Stimulated activated memory B cell treated with anti-CD40 and anti-IgM and Interleukin-4, amounts not matched to agents 10 μg/mL and 1 μg/mL and 100 μg/mL, for 72 hours (primary cell): ENCODE data around the gene PLK1.

Experiments used
- ATAC-seq: fragments of 150-1000 bp; cut with Tn5 transposase; 2 replicates; pipeline ENCODE4 v1.10.0; 2021
- H3K27ac Mint-ChIP-seq: one replicate; pipeline ENCODE4 v1.8.0; 2022; ENCODE audit warnings: mild to moderate bottlenecking, mixed read lengths
- H3K27me3 Mint-ChIP-seq: one replicate; pipeline ENCODE4 v1.8.0; 2022; ENCODE audit warnings: mixed read lengths
- H3K36me3 Mint-ChIP-seq: one replicate; pipeline ENCODE4 v1.8.0; 2022; ENCODE audit warnings: mixed read lengths
- H3K4me1 Mint-ChIP-seq: one replicate; pipeline ENCODE4 v1.8.0; 2022; ENCODE audit warnings: mixed read lengths
- H3K4me3 Mint-ChIP-seq: one replicate; pipeline ENCODE4 v1.8.0; 2022; ENCODE audit warnings: mild to moderate bottlenecking, moderate library complexity, mixed read lengths
- H3K9me3 Mint-ChIP-seq: one replicate; pipeline ENCODE4 v1.8.0; 2022; ENCODE audit warnings: mixed read lengths

PLK1 gene

GRCh38 chr16:23694265-23694643, 15.6 kb downstream of the PLK1 start:
- H3K4me3 Mint-ChIP-seq: no peak overlapping the region
- peaks cover 12% of the 10 kb centered on the region for H3K36me3 Mint-ChIP-seq
- peaks cover 12% of the 10 kb centered on the region for H3K27me3 Mint-ChIP-seq
- H3K9me3 Mint-ChIP-seq: no peaks in the 10 kb centered on the region
- peaks cover 17% of the 10 kb centered on the region for H3K4me1 Mint-ChIP-seq
- H3K27ac Mint-ChIP-seq: no peak overlapping the region
- no peak for ATAC-seq

- H3K4me3 Mint-ChIP-seq: peak overlapping the region; percentile 46
- H3K9me3 Mint-ChIP-seq: no peaks in the 10 kb centered on the region
- peaks cover 12% of the 10 kb centered on the region for H3K27me3 Mint-ChIP-seq
- peaks cover 6% of the 10 kb centered on the region for H3K36me3 Mint-ChIP-seq
- peaks cover 20% of the 10 kb centered on the region for H3K4me1 Mint-ChIP-seq
- H3K27ac Mint-ChIP-seq: no peak overlapping the region
- peak; percentile 40 for ATAC-seq
Measured at GRCh38 chr16:23694644-23695373, 16.1 kb downstream of the PLK1 start.

- no peak overlapping the region for H3K27ac Mint-ChIP-seq
Measured at GRCh38 chr16:23695756-23696155, 17.1 kb downstream of the PLK1 start.

GRCh38 chr16:23699100-23699499, 20.4 kb downstream of the PLK1 start:
- H3K4me3 Mint-ChIP-seq: no peak overlapping the region
- H3K27ac Mint-ChIP-seq: peak overlapping the region; percentile 68
- H3K4me1 Mint-ChIP-seq: peaks cover 20% of the 10 kb centered on the region
- H3K9me3 Mint-ChIP-seq: peaks cover 8% of the 10 kb centered on the region
- ATAC-seq: peak; percentile 90
- H3K27me3 Mint-ChIP-seq: peaks cover 29% of the 10 kb centered on the region
- peaks cover 7% of the 10 kb centered on the region for H3K36me3 Mint-ChIP-seq

More at GRCh38 chr16:23695756-23696155, 17.1 kb downstream of the PLK1 start:
- no peak for ATAC-seq
- Mint-ChIP-seq H3K27me3 (peaks cover 12% of the 10 kb centered on the region), H3K36me3 (no peaks in the 10 kb centered on the region), H3K9me3 (no peaks in the 10 kb centered on the region), H3K4me1 (peaks cover 20% of the 10 kb centered on the region), H3K4me3 (no peak overlapping the region)

GRCh38 chr16:23700093-23700492, 21.4 kb downstream of the PLK1 start:
- Mint-ChIP-seq H3K27ac (no peak overlapping the region), H3K27me3 (peaks cover 29% of the 10 kb centered on the region), H3K4me3 (no peak overlapping the region), H3K4me1 (peaks cover 13% of the 10 kb centered on the region), H3K9me3 (peaks cover 8% of the 10 kb centered on the region), H3K36me3 (peaks cover 7% of the 10 kb centered on the region)
- ATAC-seq: no peak

GRCh38 chr16:23700509-23700908, 21.8 kb downstream of the PLK1 start:
- Mint-ChIP-seq H3K27me3 (peaks cover 29% of the 10 kb centered on the region), H3K4me3 (no peak overlapping the region), H3K9me3 (peaks cover 8% of the 10 kb centered on the region), H3K36me3 (peaks cover 7% of the 10 kb centered on the region), H3K4me1 (peaks cover 11% of the 10 kb centered on the region), H3K27ac (no peak overlapping the region)
- no peak for ATAC-seq

GRCh38 chr16:23701045-23701444, 22.4 kb downstream of the PLK1 start:
- Mint-ChIP-seq H3K27ac (no peak overlapping the region), H3K36me3 (peaks cover 7% of the 10 kb centered on the region), H3K9me3 (peaks cover 8% of the 10 kb centered on the region), H3K4me3 (no peak overlapping the region), H3K27me3 (peaks cover 35% of the 10 kb centered on the region), H3K4me1 (peaks cover 11% of the 10 kb centered on the region)
- no peak for ATAC-seq

- peaks cover 7% of the 10 kb centered on the region for H3K36me3 Mint-ChIP-seq
- H3K27ac Mint-ChIP-seq: no peak overlapping the region
- H3K4me3 Mint-ChIP-seq: no peak overlapping the region
- peaks cover 8% of the 10 kb centered on the region for H3K9me3 Mint-ChIP-seq
- H3K4me1 Mint-ChIP-seq: peaks cover 11% of the 10 kb centered on the region
- no peak for ATAC-seq
- peaks cover 41% of the 10 kb centered on the region for H3K27me3 Mint-ChIP-seq
Measured at GRCh38 chr16:23702951-23703350, 24.3 kb downstream of the PLK1 start.

- Mint-ChIP-seq H3K36me3 (peaks cover 7% of the 10 kb centered on the region), H3K4me1 (no peaks in the 10 kb centered on the region), H3K27ac (no peak overlapping the region)
Measured at GRCh38 chr16:23704772-23705516, 26.3 kb downstream of the PLK1 start.

GRCh38 chr16:23705517-23705902, 26.8 kb downstream of the PLK1 start:
- ATAC-seq: no peak
- peaks cover 49% of the 10 kb centered on the region for H3K27me3 Mint-ChIP-seq
- H3K9me3 Mint-ChIP-seq: peaks cover 17% of the 10 kb centered on the region

More at GRCh38 chr16:23704772-23705516, 26.3 kb downstream of the PLK1 start:
- Mint-ChIP-seq H3K27me3 (peaks cover 43% of the 10 kb centered on the region), H3K9me3 (peaks cover 12% of the 10 kb centered on the region), H3K4me3 (no peak overlapping the region)
- no peak for ATAC-seq

GRCh38 chr16:23706439-23706838, 27.8 kb downstream of the PLK1 start:
- H3K4me3 Mint-ChIP-seq: no peak overlapping the region
- no peak overlapping the region for H3K27ac Mint-ChIP-seq
- ATAC-seq: no peak
- H3K36me3 Mint-ChIP-seq: peaks cover 13% of the 10 kb centered on the region
- H3K9me3 Mint-ChIP-seq: peaks cover 17% of the 10 kb centered on the region
- no peaks in the 10 kb centered on the region for H3K4me1 Mint-ChIP-seq
- peaks cover 58% of the 10 kb centered on the region for H3K27me3 Mint-ChIP-seq

More at GRCh38 chr16:23705517-23705902, 26.8 kb downstream of the PLK1 start:
- no peak overlapping the region for H3K27ac Mint-ChIP-seq
- peaks cover 12% of the 10 kb centered on the region for H3K36me3 Mint-ChIP-seq
- H3K4me3 Mint-ChIP-seq: no peak overlapping the region
- H3K4me1 Mint-ChIP-seq: no peaks in the 10 kb centered on the region

GRCh38 chr16:23709536-23709935, 30.8 kb downstream of the PLK1 start:
- H3K36me3 Mint-ChIP-seq: peaks cover 6% of the 10 kb centered on the region
- H3K9me3 Mint-ChIP-seq: peaks cover 9% of the 10 kb centered on the region
- H3K4me3 Mint-ChIP-seq: no peak overlapping the region
- H3K27ac Mint-ChIP-seq: no peak overlapping the region
- no peak for ATAC-seq
- H3K4me1 Mint-ChIP-seq: no peaks in the 10 kb centered on the region
- H3K27me3 Mint-ChIP-seq: peaks cover 61% of the 10 kb centered on the region

GRCh38 chr16:23710008-23710407, 31.3 kb downstream of the PLK1 start:
- H3K27ac Mint-ChIP-seq: no peak overlapping the region
- no peak for ATAC-seq
- no peaks in the 10 kb centered on the region for H3K4me1 Mint-ChIP-seq
- H3K4me3 Mint-ChIP-seq: no peak overlapping the region
- H3K27me3 Mint-ChIP-seq: peaks cover 61% of the 10 kb centered on the region
- H3K9me3 Mint-ChIP-seq: peaks cover 9% of the 10 kb centered on the region
- peaks cover 6% of the 10 kb centered on the region for H3K36me3 Mint-ChIP-seq

GRCh38 chr16:23710504-23710903, 31.8 kb downstream of the PLK1 start:
- Mint-ChIP-seq H3K4me1 (no peaks in the 10 kb centered on the region), H3K9me3 (peaks cover 9% of the 10 kb centered on the region), H3K4me3 (no peak overlapping the region), H3K27me3 (peaks cover 58% of the 10 kb centered on the region), H3K36me3 (peaks cover 6% of the 10 kb centered on the region), H3K27ac (no peak overlapping the region)
- no peak for ATAC-seq

- ATAC-seq: no peak
- peaks cover 51% of the 10 kb centered on the region for H3K27me3 Mint-ChIP-seq
- no peak overlapping the region for H3K4me3 Mint-ChIP-seq
- H3K9me3 Mint-ChIP-seq: peaks cover 9% of the 10 kb centered on the region
- H3K27ac Mint-ChIP-seq: no peak overlapping the region
- H3K4me1 Mint-ChIP-seq: no peaks in the 10 kb centered on the region
- peaks cover 6% of the 10 kb centered on the region for H3K36me3 Mint-ChIP-seq
Measured at GRCh38 chr16:23711785-23712184, 33.1 kb downstream of the PLK1 start.

- Mint-ChIP-seq H3K36me3 (peaks cover 6% of the 10 kb centered on the region), H3K4me3 (no peak within 1 kb of the TSS), H3K27me3 (peaks cover 63% of the 10 kb centered on the region), H3K4me1 (no peaks in the 10 kb centered on the region), H3K27ac (no peak within 1 kb of the TSS), H3K9me3 (peaks cover 9% of the 10 kb centered on the region)
- ATAC-seq: no peak
Measured at GRCh38 chr16:23712976-23713375, 34.3 kb downstream of the PLK1 start, which contains the start of gene ERN2. ERN2 (minus strand) TSS chr16:23713222; CDS start chr16:23713187, 35 bp downstream.
